GM21515 (cell line): ENCODE measurements around the gene KIAA0586.
"Not testable (repeated sequence)": the region's sequence is repeated elsewhere in the genome, so short reads cannot be mapped to it uniquely, and the experiment has no call there.

ENCODE experiments used
- ATAC-seq: cut with Tn5 transposase; IDR thresholded peaks from one replicate; pipeline ENCODE4 v1.9.1; 2021; ENCODE audit not compliant: unreplicated experiment

The KIAA0586 gene

GRCh38 chr14:58463147-58463546 is 35.6 kb downstream of the KIAA0586 start:
- ATAC-seq, result no peak

GRCh38 chr14:58464652-58465051 is 37.1 kb downstream of the KIAA0586 start:
- no peak for ATAC-seq

GRCh38 chr14:58465421-58465820 is 37.9 kb downstream of the KIAA0586 start:
- ATAC-seq, result no peak

GRCh38 chr14:58466459-58466858 is 38.9 kb downstream of the KIAA0586 start:
- ATAC-seq, result no peak

- ATAC-seq, result no peak
Measured at GRCh38 chr14:58467575-58467974, 40.1 kb downstream of the KIAA0586 start.

- ATAC-seq, result no peak
Measured at GRCh38 chr14:58469309-58469708, 41.8 kb downstream of the KIAA0586 start.

- no peak for ATAC-seq
Measured at GRCh38 chr14:58476320-58476719, 48.8 kb downstream of the KIAA0586 start.

- no peak for ATAC-seq
Measured at GRCh38 chr14:58477653-58478052, 50.1 kb downstream of the KIAA0586 start.

- ATAC-seq, result not testable (repeated sequence)
Measured at GRCh38 chr14:58478329-58478728, 50.8 kb downstream of the KIAA0586 start.

- ATAC-seq, result no peak
Measured at GRCh38 chr14:58479975-58480374, 52.5 kb downstream of the KIAA0586 start.

GRCh38 chr14:58484176-58484575 is 56.7 kb downstream of the KIAA0586 start:
- ATAC-seq, result no peak

- ATAC-seq, result no peak
Measured at GRCh38 chr14:58488550-58488949, 61.0 kb downstream of the KIAA0586 start.

- ATAC-seq, result no peak
Measured at GRCh38 chr14:58491593-58491992, 64.1 kb downstream of the KIAA0586 start.

GRCh38 chr14:58492044-58492443 is 64.5 kb downstream of the KIAA0586 start:
- no peak for ATAC-seq

- ATAC-seq, result peak; percentile 76
Measured at GRCh38 chr14:58501214-58501816, 73.8 kb downstream of the KIAA0586 start.

- no peak for ATAC-seq
Measured at GRCh38 chr14:58513272-58513671, 85.8 kb downstream of the KIAA0586 start.

- no peak for ATAC-seq
Measured at GRCh38 chr14:58517592-58517991, 90.1 kb downstream of the KIAA0586 start.

GRCh38 chr14:58525691-58526090 is 98.2 kb downstream of the KIAA0586 start:
- ATAC-seq, result not testable (repeated sequence)

GRCh38 chr14:58533446-58533845 is 105.9 kb downstream of the KIAA0586 start:
- no peak for ATAC-seq

- no peak for ATAC-seq
Measured at GRCh38 chr14:58535044-58535443, 107.5 kb downstream of the KIAA0586 start.

GRCh38 chr14:58537004-58537403 is 109.5 kb downstream of the KIAA0586 start:
- no peak for ATAC-seq

GRCh38 chr14:58540749-58541632 is 113.5 kb downstream of the KIAA0586 start:
- no peak for ATAC-seq
